A673 (cell line): ENCODE data around the gene ITGB2. TPM values are rescaled to one million over a fixed set of nuclear protein-coding genes. Genes with fewer than 3 reads are reported as not detected.

Source experiments
- BruUV-seq: library from RNA; stranded (reverse); fragments of 400-500 nt; replicated peaks from 2 replicates; lab custom pipeline; 2021; lab: Mats Ljungman, UMichigan
- CTCF ChIA-PET: fragments of 300-600 bp; sonication (Branson Sonifier 250); formaldehyde crosslinking; loops from one replicate; lab custom pipeline; 2022; ENCODE audit warnings: antibody characterized with exemption; lab: Charles Lee
- POLR2A ChIA-PET: fragments of 300-600 bp; sonication (Branson Sonifier 250); formaldehyde crosslinking; loops from one replicate; lab custom pipeline; 2022; ENCODE audit warnings: antibody characterized with exemption; ENCODE audit not compliant: low non-redundant PET; lab: Charles Lee
- DNase-seq: peaks from one replicate; pipeline ENCODE4 v3.0.0-alpha.2; 2015; ENCODE audit warnings: low spot score
- H3K27ac ChIP-seq: fragments of 200-600 bp; sonication (generic); 2 replicates; pipeline ENCODE4 v1.5.1; 2016; ENCODE audit warnings: mixed run types, low read depth, mild to moderate bottlenecking, mixed read lengths, antibody characterized with exemption, low read length; ENCODE audit not compliant: poor library complexity, severe bottlenecking
- H3K27me3 ChIP-seq: fragments of 200-600 bp; sonication (generic); replicated peaks from 2 replicates; pipeline ENCODE4 v1.6.1; 2017; ENCODE audit warnings: mixed run types, low read depth, mild to moderate bottlenecking, mixed read lengths, antibody characterized with exemption, low read length; ENCODE audit not compliant: insufficient read depth, poor library complexity
- H3K36me3 ChIP-seq: fragments of 200-600 bp; sonication (generic); 2 replicates; pipeline ENCODE4 v1.6.1; 2016; ENCODE audit warnings: mixed run types, mild to moderate bottlenecking, mixed read lengths, antibody characterized with exemption, low read length; ENCODE audit not compliant: insufficient read depth, poor library complexity, severe bottlenecking
- H3K4me1 ChIP-seq: fragments of 200-600 bp; sonication (generic); 2 replicates; pipeline ENCODE4 v1.6.1; 2017; ENCODE audit warnings: mixed run types, mild to moderate bottlenecking, mixed read lengths, antibody characterized with exemption, low read length; ENCODE audit not compliant: insufficient read depth, poor library complexity, severe bottlenecking
- H3K4me3 ChIP-seq: fragments of 200-600 bp; sonication (generic); 2 replicates; pipeline ENCODE4 v1.5.1; 2016; ENCODE audit warnings: low read depth, mixed run types, mild to moderate bottlenecking, mixed read lengths, low read length; ENCODE audit not compliant: poor library complexity, severe bottlenecking
- H3K9me3 ChIP-seq: fragments of 200-600 bp; sonication (generic); 2 replicates; pipeline ENCODE4 v1.6.1; 2016; ENCODE audit warnings: mixed run types, low read depth, mild to moderate bottlenecking, mixed read lengths, antibody characterized with exemption, low read length; ENCODE audit not compliant: poor library complexity, severe bottlenecking
- CTCF ChIP-seq: fragments of 300-800, 200-600 bp; sonication (generic); conservative IDR thresholded peaks from 2 replicates; pipeline ENCODE4 v1.5.1; 2017; ENCODE audit warnings: low read depth, mild to moderate bottlenecking, antibody characterized with exemption, low read length, moderate library complexity, mixed read lengths
- EZH2 ChIP-seq: fragments of 200-600 bp; sonication (generic); IDR thresholded peaks from 2 replicates; pipeline ENCODE4 v1.6.1; 2017; ENCODE audit warnings: borderline replicate concordance, low read depth, mild to moderate bottlenecking, mixed read lengths, antibody characterized with exemption, low read length; ENCODE audit not compliant: poor library complexity, severe bottlenecking
- intact Hi-C: fragments of 100-400 bp; cut with micrococcal nuclease; formaldehyde crosslinking; loops from one replicate; pipeline ENCODE4 v1.10.0; 2022; ENCODE audit not compliant: unreplicated experiment
- total RNA-seq: library from RNA; stranded (reverse); gene quantifications from 2 replicates; pipeline ENCODE4 v1.2.3, GENCODE V29; 2021

Gene ITGB2
- total RNA-seq, 1 experiment from 2014 or later, result 5.0 TPM

GRCh38 chr21:44849616-44850130, 71.0 kb downstream of the ITGB2 start:
- POLR2A ChIA-PET, result no interaction called here
- no peak for DNase-seq
- no peak overlapping the region for H3K4me3 ChIP-seq
- no peaks in the 10 kb centered on the region for H3K27me3 ChIP-seq
- TSS peak; percentile 56 for BruUV-seq
- CTCF ChIA-PET, result no interaction called here
- TF ChIP-seq CTCF, result no peak
- no peak for TF ChIP-seq EZH2
- H3K36me3 ChIP-seq, result peaks cover 54% of the 10 kb centered on the region
- H3K9me3 ChIP-seq, result no peaks in the 10 kb centered on the region
- peaks cover 10% of the 10 kb centered on the region for H3K4me1 ChIP-seq
- intact Hi-C loops, result no loop called here
- H3K27ac ChIP-seq, result no peak overlapping the region

GRCh38 chr21:44848821-44849521, 71.7 kb downstream of the ITGB2 start:
- no peaks in the 10 kb centered on the region for H3K9me3 ChIP-seq
- peaks cover 47% of the 10 kb centered on the region for H3K36me3 ChIP-seq
- ChIA-PET POLR2A (no interaction called here), CTCF (no interaction called here)
- no peak overlapping the region for H3K27ac ChIP-seq
- no peaks in the 10 kb centered on the region for H3K27me3 ChIP-seq
- peaks cover 10% of the 10 kb centered on the region for H3K4me1 ChIP-seq
- H3K4me3 ChIP-seq, result no peak overlapping the region
- no peak for TF ChIP-seq EZH2
- BruUV-seq, result no TSS peak
- DNase-seq, result no peak
- intact Hi-C loops, result no loop called here

- peak overlapping the region; percentile 47 for H3K27ac ChIP-seq
- H3K36me3 ChIP-seq, result peaks cover 37% of the 10 kb centered on the region
- TF ChIP-seq EZH2 (no peak), CTCF (no peak)
- H3K4me1 ChIP-seq, result peaks cover 10% of the 10 kb centered on the region
- BruUV-seq, result no TSS peak
- no peak overlapping the region for H3K4me3 ChIP-seq
- H3K27me3 ChIP-seq, result no peaks in the 10 kb centered on the region
- POLR2A ChIA-PET, result no interaction called here
- no peaks in the 10 kb centered on the region for H3K9me3 ChIP-seq
- intact Hi-C loops, result no loop called here
- DNase-seq, result no peak
- CTCF ChIA-PET, result no interaction called here
Measured at GRCh38 chr21:44847261-44848056, 73.2 kb downstream of the ITGB2 start.
